ENCODE results near the gene STX10. TPM values are rescaled to one million over a fixed set of nuclear protein-coding genes. Genes with fewer than 3 reads are reported as not detected.
A peak's percentile ranks its signal among the peaks of the same experiment; 100 is the strongest.

The STX10 gene
- total and polyA plus RNA-seq, 9 of the 15 experiments (the other 6 are each of a cell fraction or from before 2014, with no cell fraction given): 0.51 to 66.3 (median 31.0) TPM

DNA sequence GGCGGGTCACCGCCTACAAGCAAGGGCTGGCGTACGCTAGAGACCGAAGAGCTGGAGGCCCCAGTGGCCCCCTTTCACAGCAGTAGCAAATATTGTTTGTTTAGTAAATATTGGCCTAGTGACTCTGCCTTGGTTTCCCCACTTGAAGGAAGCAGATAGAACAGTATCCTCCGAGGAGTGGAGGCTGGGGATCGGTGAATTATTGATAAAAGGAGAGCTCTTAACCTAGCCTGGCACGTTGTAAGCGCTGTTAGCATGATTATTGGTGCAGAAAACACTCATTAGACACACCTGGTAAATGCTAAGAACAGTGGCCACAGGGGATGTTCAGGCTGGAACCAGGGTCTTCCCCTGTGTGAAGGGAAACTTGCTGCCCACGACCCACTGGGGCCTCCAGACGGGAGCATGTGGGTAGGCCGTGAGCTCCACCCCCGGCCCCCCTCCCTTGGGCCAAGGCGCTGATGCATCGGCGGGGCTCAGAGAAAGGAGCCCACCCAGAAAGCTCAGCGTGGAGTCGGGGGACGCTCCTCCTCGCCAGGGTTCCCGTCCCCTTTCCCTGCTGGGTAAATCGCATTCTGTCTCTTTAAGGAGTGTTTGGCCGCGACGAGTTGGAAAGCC is 2.3 kb upstream of the STX10 start (continued):
- TF ChIP-seq ZNF134 (CRISPR knock-in tag; conservative IDR thresholded peaks at IDR 0.05) (no peak), ZSCAN29 (IDR thresholded peaks at IDR 0.05) (peak; percentile 17; the same call in 1 of the 2 replicates), HMGN3 (IDR thresholded peaks at IDR 0.05; ENCODE audit: borderline replicate concordance, extremely low read depth, insufficient read length, low read depth, low read length) (peak; percentile 32), NFRKB (IDR thresholded peaks at IDR 0.05; ENCODE audit: low read depth) (peak; percentile 88; the same call in 1 of the 2 replicates), FOXM1 (IDR thresholded peaks at IDR 0.05; ENCODE audit: low read depth) (peak; percentile 63; the same call in 1 of the 2 replicates), FOXM1 (CRISPR knock-in tag; IDR thresholded peaks at IDR 0.05; ENCODE audit: low read depth) (0 out of 2 replicates have a peak, but pooled peaks have one; percentile 7), GTF2E2 (tag; IDR thresholded peaks at IDR 0.05) (peak; percentile 16), TGIF2 (CRISPR knock-in tag; IDR thresholded peaks at IDR 0.05) (0 out of 2 replicates have a peak, but pooled peaks have one; percentile 10), XRCC4 (IDR thresholded peaks at IDR 0.05; ENCODE audit: extremely low read depth, insufficient read depth, insufficient read length) (no peak), MAFK (IDR thresholded peaks at IDR 0.05; ENCODE audit: low read length) (no peak), ZNF696 (CRISPR knock-in tag; conservative IDR thresholded peaks at IDR 0.05) (no peak), NFIX (CRISPR knock-in tag; IDR thresholded peaks at IDR 0.05; ENCODE audit: low read depth) (no peak), SRF (CRISPR knock-in tag; IDR thresholded peaks at IDR 0.05) (no peak), FOXA3 (CRISPR knock-in tag; conservative IDR thresholded peaks at IDR 0.05 in 1 of 2, IDR thresholded peaks at IDR 0.05 in 1 of 2) (peak in 1 of 2 experiments; percentile 37; a peak in 1 of 4 replicates), ETV1 (tag; conservative IDR thresholded peaks at IDR 0.05; ENCODE audit: low read depth) (peak; percentile 63; the same call in 1 of the 2 replicates)

Data from K562 (cell line).